ENCODE measurements around the gene AKR1A1.
"Not testable (repeated sequence)": the region's sequence is repeated elsewhere in the genome, so short reads cannot be mapped to it uniquely, and the experiment has no call there.

The AKR1A1 gene

GRCh38 chr1:45523975-45524374 is 26.7 kb upstream of the AKR1A1 start:
- WGBS, 2 experiments: 95 to 97% methylated on average over 9 to 10 of the region's 10 CpGs
- H3K27me3 ChIP-seq (ENCODE audit: control insufficient read depth, insufficient read depth, low read length, poor library complexity, severe bottlenecking); H3K27ac ChIP-seq (ENCODE audit: insufficient read depth, low read depth, low read length, poor library complexity, severe bottlenecking); H3K4me3 ChIP-seq (ENCODE audit: insufficient read depth, low read depth, low read length); H3K36me3 ChIP-seq (ENCODE audit: control insufficient read depth, insufficient read depth, low read length); H3K9me3 ChIP-seq (ENCODE audit: control insufficient read depth, low read length): not testable (repeated sequence)
- peaks cover 12% of the 10 kb centered on the region for H3K4me1 ChIP-seq (ENCODE audit: control insufficient read depth, insufficient read depth, low read length)

GRCh38 chr1:45526135-45526644 is 24.4 kb upstream of the AKR1A1 start:
- Histone ChIP-seq H3K4me1 (ENCODE audit: control insufficient read depth, insufficient read depth, low read length) (peaks cover 7% of the 10 kb centered on the region), H3K27me3 (ENCODE audit: control insufficient read depth, insufficient read depth, low read length, poor library complexity, severe bottlenecking) (no peaks in the 10 kb centered on the region), H3K36me3 (ENCODE audit: control insufficient read depth, insufficient read depth, low read length) (no peaks in the 10 kb centered on the region), H3K9me3 (ENCODE audit: control insufficient read depth, low read length) (no peaks in the 10 kb centered on the region), H3K27ac (ENCODE audit: insufficient read depth, low read depth, low read length, poor library complexity, severe bottlenecking) (no peak overlapping the region), H3K4me3 (ENCODE audit: insufficient read depth, low read depth, low read length) (no peak overlapping the region)
- 93 to 100% methylated on average over 1 of the region's 1 CpG for WGBS, 2 experiments

- H3K27me3 ChIP-seq (ENCODE audit: control insufficient read depth, insufficient read depth, low read length, poor library complexity, severe bottlenecking): no peaks in the 10 kb centered on the region
- H3K9me3 ChIP-seq (ENCODE audit: control insufficient read depth, low read length): no peaks in the 10 kb centered on the region
- WGBS, 2 experiments: 95 to 97% methylated on average over 7 to 11 of the region's 11 CpGs
- H3K4me3 ChIP-seq (ENCODE audit: insufficient read depth, low read depth, low read length): no peak overlapping the region
- no peaks in the 10 kb centered on the region for H3K4me1 ChIP-seq (ENCODE audit: control insufficient read depth, insufficient read depth, low read length)
- no peak overlapping the region for H3K27ac ChIP-seq (ENCODE audit: insufficient read depth, low read depth, low read length, poor library complexity, severe bottlenecking)
- no peaks in the 10 kb centered on the region for H3K36me3 ChIP-seq (ENCODE audit: control insufficient read depth, insufficient read depth, low read length)
Observed at GRCh38 chr1:45530632-45531135, 19.9 kb upstream of the AKR1A1 start.

GRCh38 chr1:45531873-45532272 is 18.8 kb upstream of the AKR1A1 start:
- no peaks in the 10 kb centered on the region for H3K9me3 ChIP-seq (ENCODE audit: control insufficient read depth, low read length)
- H3K4me1 ChIP-seq (ENCODE audit: control insufficient read depth, insufficient read depth, low read length): no peaks in the 10 kb centered on the region
- H3K27ac ChIP-seq (ENCODE audit: insufficient read depth, low read depth, low read length, poor library complexity, severe bottlenecking): no peak overlapping the region
- 91% methylated on average over 5 of the region's 5 CpGs for WGBS, 2 experiments
- H3K27me3 ChIP-seq (ENCODE audit: control insufficient read depth, insufficient read depth, low read length, poor library complexity, severe bottlenecking): no peaks in the 10 kb centered on the region
- no peak overlapping the region for H3K4me3 ChIP-seq (ENCODE audit: insufficient read depth, low read depth, low read length)
- H3K36me3 ChIP-seq (ENCODE audit: control insufficient read depth, insufficient read depth, low read length): no peaks in the 10 kb centered on the region

- H3K36me3 ChIP-seq (ENCODE audit: control insufficient read depth, insufficient read depth, low read length): no peaks in the 10 kb centered on the region
- no peak overlapping the region for H3K4me3 ChIP-seq (ENCODE audit: insufficient read depth, low read depth, low read length)
- no peaks in the 10 kb centered on the region for H3K9me3 ChIP-seq (ENCODE audit: control insufficient read depth, low read length)
- WGBS, 2 experiments: 79 to 81% methylated on average over 5 to 6 of the region's 6 CpGs
- H3K27ac ChIP-seq (ENCODE audit: insufficient read depth, low read depth, low read length, poor library complexity, severe bottlenecking): no peak overlapping the region
- H3K27me3 ChIP-seq (ENCODE audit: control insufficient read depth, insufficient read depth, low read length, poor library complexity, severe bottlenecking): no peaks in the 10 kb centered on the region
- no peaks in the 10 kb centered on the region for H3K4me1 ChIP-seq (ENCODE audit: control insufficient read depth, insufficient read depth, low read length)
Observed at GRCh38 chr1:45535988-45536766, 14.4 kb upstream of the AKR1A1 start.

- Histone ChIP-seq H3K4me3 (ENCODE audit: insufficient read depth, low read depth, low read length) (no peak overlapping the region), H3K9me3 (ENCODE audit: control insufficient read depth, low read length) (no peaks in the 10 kb centered on the region), H3K27ac (ENCODE audit: insufficient read depth, low read depth, low read length, poor library complexity, severe bottlenecking) (no peak overlapping the region), H3K27me3 (ENCODE audit: control insufficient read depth, insufficient read depth, low read length, poor library complexity, severe bottlenecking) (no peaks in the 10 kb centered on the region), H3K4me1 (ENCODE audit: control insufficient read depth, insufficient read depth, low read length) (no peaks in the 10 kb centered on the region), H3K36me3 (ENCODE audit: control insufficient read depth, insufficient read depth, low read length) (no peaks in the 10 kb centered on the region)
- WGBS, 2 experiments: 65 to 70% methylated on average over 4 of the region's 4 CpGs
Observed at GRCh38 chr1:45536886-45537285, 13.7 kb upstream of the AKR1A1 start.

GRCh38 chr1:45541193-45541592 is 9.4 kb upstream of the AKR1A1 start:
- 90% methylated on average over 1 of the region's 1 CpG; no CpG with 5 or more reads in 1 of the 2 experiments for WGBS, 2 experiments
- Histone ChIP-seq H3K4me3 (ENCODE audit: insufficient read depth, low read depth, low read length) (no peak overlapping the region), H3K27ac (ENCODE audit: insufficient read depth, low read depth, low read length, poor library complexity, severe bottlenecking) (no peak overlapping the region), H3K9me3 (ENCODE audit: control insufficient read depth, low read length) (no peaks in the 10 kb centered on the region), H3K36me3 (ENCODE audit: control insufficient read depth, insufficient read depth, low read length) (no peaks in the 10 kb centered on the region), H3K27me3 (ENCODE audit: control insufficient read depth, insufficient read depth, low read length, poor library complexity, severe bottlenecking) (peaks cover 3% of the 10 kb centered on the region), H3K4me1 (ENCODE audit: control insufficient read depth, insufficient read depth, low read length) (no peaks in the 10 kb centered on the region)

- H3K36me3 ChIP-seq (ENCODE audit: control insufficient read depth, insufficient read depth, low read length): no peaks in the 10 kb centered on the region
- H3K27me3 ChIP-seq (ENCODE audit: control insufficient read depth, insufficient read depth, low read length, poor library complexity, severe bottlenecking): peaks cover 3% of the 10 kb centered on the region
- H3K27ac ChIP-seq (ENCODE audit: insufficient read depth, low read depth, low read length, poor library complexity, severe bottlenecking): no peak overlapping the region
- H3K9me3 ChIP-seq (ENCODE audit: control insufficient read depth, low read length): no peaks in the 10 kb centered on the region
- WGBS, 2 experiments: 90 to 91% methylated on average over 4 of the region's 4 CpGs
- H3K4me3 ChIP-seq (ENCODE audit: insufficient read depth, low read depth, low read length): no peak overlapping the region
- H3K4me1 ChIP-seq (ENCODE audit: control insufficient read depth, insufficient read depth, low read length): no peaks in the 10 kb centered on the region
Observed at GRCh38 chr1:45542591-45542990, 8.0 kb upstream of the AKR1A1 start.

- no peaks in the 10 kb centered on the region for H3K36me3 ChIP-seq (ENCODE audit: control insufficient read depth, insufficient read depth, low read length)
- WGBS, 2 experiments: 84 to 87% methylated on average over 8 of the region's 8 CpGs
- H3K27me3 ChIP-seq (ENCODE audit: control insufficient read depth, insufficient read depth, low read length, poor library complexity, severe bottlenecking): peaks cover 3% of the 10 kb centered on the region
- no peaks in the 10 kb centered on the region for H3K4me1 ChIP-seq (ENCODE audit: control insufficient read depth, insufficient read depth, low read length)
- H3K27ac ChIP-seq (ENCODE audit: insufficient read depth, low read depth, low read length, poor library complexity, severe bottlenecking): no peak overlapping the region
- no peaks in the 10 kb centered on the region for H3K9me3 ChIP-seq (ENCODE audit: control insufficient read depth, low read length)
- no peak overlapping the region for H3K4me3 ChIP-seq (ENCODE audit: insufficient read depth, low read depth, low read length)
Observed at GRCh38 chr1:45543581-45544417, 6.8 kb upstream of the AKR1A1 start.

GRCh38 chr1:45544530-45544929 is 6.1 kb upstream of the AKR1A1 start:
- no peak overlapping the region for H3K4me3 ChIP-seq (ENCODE audit: insufficient read depth, low read depth, low read length)
- H3K9me3 ChIP-seq (ENCODE audit: control insufficient read depth, low read length): no peaks in the 10 kb centered on the region
- WGBS, 2 experiments: 81 to 88% methylated on average over 4 of the region's 4 CpGs
- no peaks in the 10 kb centered on the region for H3K36me3 ChIP-seq (ENCODE audit: control insufficient read depth, insufficient read depth, low read length)
- no peak overlapping the region for H3K27ac ChIP-seq (ENCODE audit: insufficient read depth, low read depth, low read length, poor library complexity, severe bottlenecking)
- peaks cover 3% of the 10 kb centered on the region for H3K27me3 ChIP-seq (ENCODE audit: control insufficient read depth, insufficient read depth, low read length, poor library complexity, severe bottlenecking)
- no peaks in the 10 kb centered on the region for H3K4me1 ChIP-seq (ENCODE audit: control insufficient read depth, insufficient read depth, low read length)
